Central memory CD8-positive, alpha-beta T cell (primary cell): ENCODE measurements around the gene STUM.
"Not testable (repeated sequence)": the region's sequence is repeated elsewhere in the genome, so short reads cannot be mapped to it uniquely, and the experiment has no call there.

Source experiments
- ATAC-seq: fragments of 150-1000 bp; cut with Tn5 transposase; replicated peaks from 2 replicates; pipeline ENCODE4 v1.10.0; 2022; ENCODE audit warnings: mild to moderate bottlenecking, moderate FRiP score, moderate number of reproducible peaks; ENCODE audit not compliant: poor library complexity, severe bottlenecking; ENCODE audit errors: extremely low read depth
- DNase-seq, 2 donors: peaks; one replicate each; pipeline ENCODE4 v3.0.0; 2021; ENCODE audit warnings: low spot score in 2 of 2
- H3K27ac Mint-ChIP-seq: one replicate; pipeline ENCODE4 v1.8.0; 2022; ENCODE audit warnings: low read depth, mild to moderate bottlenecking, moderate library complexity, mixed read lengths
- H3K27me3 Mint-ChIP-seq: one replicate; pipeline ENCODE4 v1.8.0; 2022; ENCODE audit warnings: mixed read lengths
- H3K36me3 Mint-ChIP-seq: one replicate; pipeline ENCODE4 v1.8.0; 2022; ENCODE audit warnings: mild to moderate bottlenecking, moderate library complexity, mixed read lengths; ENCODE audit not compliant: insufficient read depth
- H3K4me1 Mint-ChIP-seq: one replicate; pipeline ENCODE4 v1.8.0; 2022; ENCODE audit warnings: mixed read lengths
- H3K4me3 Mint-ChIP-seq: one replicate; pipeline ENCODE4 v1.8.0; 2022; ENCODE audit warnings: mild to moderate bottlenecking, moderate library complexity, mixed read lengths
- H3K9me3 Mint-ChIP-seq: one replicate; pipeline ENCODE4 v1.8.0; 2022; ENCODE audit warnings: mixed read lengths

Gene STUM

DNA sequence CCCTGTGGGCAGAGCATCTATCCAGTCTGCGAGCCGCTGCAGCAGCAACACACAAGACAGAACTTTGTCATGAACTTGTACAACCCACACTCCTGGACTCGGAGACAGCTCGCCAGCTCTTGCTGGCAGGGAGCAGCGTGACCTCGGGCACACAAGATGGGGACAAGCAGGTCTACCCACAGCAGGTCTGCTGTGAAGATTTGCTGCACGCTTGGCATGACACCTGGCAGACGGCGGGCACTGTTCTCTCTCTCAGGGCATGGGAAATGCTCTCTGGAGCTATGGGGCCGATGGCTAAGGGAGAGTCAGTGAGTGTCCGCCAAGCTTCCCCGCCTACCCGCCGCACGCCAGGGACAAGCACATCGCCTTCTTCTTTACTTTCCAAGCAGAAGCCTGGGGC lies 90.0 kb downstream of the STUM start:
- no peak for DNase-seq
- Mint-ChIP-seq H3K4me1 (peaks cover 39% of the 10 kb centered on the region), H3K27me3 (no peaks in the 10 kb centered on the region), H3K4me3 (no peak overlapping the region), H3K36me3 (peaks cover 45% of the 10 kb centered on the region), H3K27ac (no peak overlapping the region), H3K9me3 (no peaks in the 10 kb centered on the region)
- ATAC-seq: no peak

DNA sequence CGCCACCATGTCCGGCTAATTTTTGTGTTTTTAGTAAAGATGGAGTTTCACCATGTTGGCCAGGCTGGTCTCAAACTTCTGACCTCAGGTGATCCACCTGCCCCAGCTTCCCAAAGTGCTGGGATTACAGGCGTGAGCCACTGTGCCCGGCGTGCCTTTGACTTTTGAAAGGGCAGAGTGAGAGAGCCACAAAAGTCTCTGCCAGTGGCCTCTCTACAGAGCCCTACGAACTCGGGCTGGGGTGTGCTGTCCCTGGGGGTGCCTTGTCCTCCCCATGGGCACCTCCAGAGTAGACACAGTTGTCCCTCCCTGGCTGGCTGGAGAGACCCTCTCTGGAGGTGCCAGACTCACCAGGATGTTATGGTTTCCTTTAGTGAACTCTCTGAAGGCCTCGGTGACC lies 90.6 kb downstream of the STUM start:
- Mint-ChIP-seq H3K36me3 (peaks cover 45% of the 10 kb centered on the region), H3K4me1 (peaks cover 44% of the 10 kb centered on the region)
- H3K4me3 Mint-ChIP-seq, H3K27ac Mint-ChIP-seq, ATAC-seq, DNase-seq, H3K9me3 Mint-ChIP-seq, H3K27me3 Mint-ChIP-seq: not testable (repeated sequence)

DNA sequence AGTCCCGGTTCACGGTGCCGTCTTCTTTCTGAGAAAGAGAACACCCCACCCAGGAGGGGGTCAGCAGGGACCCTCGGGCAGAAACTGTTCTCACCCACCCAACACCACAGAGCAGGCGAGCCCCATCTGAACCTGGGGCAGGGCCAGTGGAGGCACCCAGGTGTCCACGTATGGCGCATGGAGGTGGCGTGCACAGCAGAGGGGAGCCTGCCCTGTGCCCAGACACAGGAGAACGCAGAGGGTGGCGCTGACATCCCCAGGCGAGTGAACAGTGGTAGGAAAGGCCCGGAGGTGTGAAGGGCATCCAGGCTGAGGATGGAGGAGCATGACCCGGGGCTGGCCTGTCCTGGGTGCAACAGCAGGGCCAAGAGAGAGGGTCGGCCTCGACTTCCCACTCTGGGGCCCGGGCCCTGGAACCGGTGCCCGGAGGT lies 91.1 kb downstream of the STUM start:
- Mint-ChIP-seq H3K9me3 (no peaks in the 10 kb centered on the region), H3K27me3 (no peaks in the 10 kb centered on the region), H3K27ac (no peak overlapping the region), H3K4me1 (peaks cover 44% of the 10 kb centered on the region), H3K4me3 (no peak overlapping the region), H3K36me3 (peaks cover 44% of the 10 kb centered on the region)
- DNase-seq (no peak), ATAC-seq (no peak)

DNA sequence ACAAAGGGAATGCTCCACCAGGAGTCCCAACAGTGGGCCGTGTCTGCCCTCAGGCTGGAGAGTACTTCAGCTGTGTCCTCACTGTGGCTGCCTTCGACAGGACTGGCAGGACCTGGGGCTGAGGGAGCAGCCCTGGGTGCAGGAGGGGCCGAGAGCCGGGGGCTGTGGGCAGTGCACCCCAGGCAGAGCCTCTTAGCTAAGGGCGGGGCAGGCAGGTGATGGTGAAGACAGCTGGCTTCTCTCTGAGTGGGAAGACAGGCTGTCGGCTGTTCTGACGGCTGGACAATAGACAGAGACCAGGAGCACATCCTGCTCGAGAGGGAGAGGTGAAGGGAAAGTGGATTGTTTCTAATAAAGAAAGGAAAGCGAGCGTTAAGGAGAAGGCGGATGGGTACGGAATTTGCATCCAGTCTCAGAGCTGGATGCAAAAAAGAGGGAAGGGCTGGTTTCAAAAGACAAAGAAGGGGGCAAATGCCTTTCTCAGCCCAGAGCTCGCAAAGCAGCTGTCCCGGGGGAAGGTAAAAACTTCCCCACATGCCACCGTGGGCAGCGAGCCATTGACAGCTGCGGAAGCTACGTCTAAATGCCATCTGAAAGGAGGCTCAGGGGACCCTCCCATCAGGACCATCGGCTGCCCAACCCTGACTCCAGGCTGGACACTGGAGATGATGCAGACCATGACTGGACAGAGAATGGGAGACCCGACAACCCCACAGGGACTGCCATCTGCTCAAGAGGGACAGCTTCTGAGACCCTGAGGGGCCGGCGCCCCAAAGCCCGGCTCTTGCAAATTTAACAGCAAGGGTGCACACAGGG lies 92.0 kb downstream of the STUM start:
- Mint-ChIP-seq H3K27me3 (no peaks in the 10 kb centered on the region), H3K4me3 (no peak overlapping the region), H3K36me3 (peaks cover 38% of the 10 kb centered on the region), H3K4me1 (peaks cover 45% of the 10 kb centered on the region), H3K27ac (peak overlapping the region; percentile 23), H3K9me3 (no peaks in the 10 kb centered on the region)
- DNase-seq (no peak), ATAC-seq (no peak)

DNA sequence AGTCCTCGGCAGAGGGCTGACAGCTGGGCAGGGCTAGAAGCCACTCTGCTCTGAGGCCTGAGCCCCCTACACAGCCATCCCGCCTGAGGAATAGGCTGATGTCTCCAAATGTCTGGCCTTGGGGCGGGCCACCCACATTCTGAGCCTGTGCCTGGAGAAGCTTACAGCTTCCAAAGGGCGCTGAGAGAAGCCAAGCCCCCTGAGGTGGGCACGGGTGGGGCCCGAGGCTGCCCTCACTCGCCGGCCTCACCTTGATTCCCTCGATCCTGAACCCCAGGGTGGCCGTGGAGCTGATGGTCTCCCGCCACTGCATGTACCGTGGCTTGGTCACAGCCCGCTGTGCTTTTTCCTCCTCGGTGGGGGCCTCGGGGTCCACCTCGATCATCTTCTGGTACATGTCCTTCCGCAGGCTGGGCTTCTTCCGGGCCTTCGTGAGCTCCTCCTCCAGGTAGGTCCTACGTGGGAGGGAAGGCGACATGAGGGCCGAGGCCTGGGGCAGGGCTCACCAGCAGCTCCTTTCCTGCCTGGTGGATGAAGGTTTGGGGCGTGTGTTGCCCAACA lies 93.2 kb downstream of the STUM start:
- peaks cover 48% of the 10 kb centered on the region for H3K4me1 Mint-ChIP-seq
- peaks cover 39% of the 10 kb centered on the region for H3K36me3 Mint-ChIP-seq
- no peak overlapping the region for H3K4me3 Mint-ChIP-seq
- DNase-seq (no peak), ATAC-seq (no peak)
- no peaks in the 10 kb centered on the region for H3K27me3 Mint-ChIP-seq
- no peak overlapping the region for H3K27ac Mint-ChIP-seq
- H3K9me3 Mint-ChIP-seq: no peaks in the 10 kb centered on the region

DNA sequence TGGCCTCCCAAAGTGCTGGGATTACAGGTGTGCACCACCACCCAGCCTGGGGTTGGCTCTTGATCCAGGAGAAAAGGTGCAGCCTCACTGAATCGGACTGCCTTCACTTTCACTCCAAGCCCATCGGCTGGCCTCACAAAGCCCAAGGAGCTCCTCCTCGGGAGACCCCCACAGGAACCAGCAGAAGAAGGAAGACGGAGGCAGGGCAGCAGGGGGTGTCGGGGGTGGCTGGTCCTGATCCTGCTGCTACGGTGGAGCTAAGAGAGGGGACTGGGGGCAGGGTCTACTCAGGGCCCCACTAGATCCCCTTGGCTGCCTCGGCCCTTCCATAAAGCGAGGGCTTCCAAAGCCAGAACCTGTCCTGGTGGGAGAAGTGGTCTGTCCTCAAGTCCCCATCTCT lies 93.9 kb downstream of the STUM start:
- Mint-ChIP-seq H3K27ac (no peak overlapping the region), H3K4me1 (peaks cover 47% of the 10 kb centered on the region), H3K9me3 (no peaks in the 10 kb centered on the region), H3K36me3 (peaks cover 43% of the 10 kb centered on the region), H3K27me3 (no peaks in the 10 kb centered on the region), H3K4me3 (no peak overlapping the region)
- ATAC-seq (no peak), DNase-seq (no peak)

DNA sequence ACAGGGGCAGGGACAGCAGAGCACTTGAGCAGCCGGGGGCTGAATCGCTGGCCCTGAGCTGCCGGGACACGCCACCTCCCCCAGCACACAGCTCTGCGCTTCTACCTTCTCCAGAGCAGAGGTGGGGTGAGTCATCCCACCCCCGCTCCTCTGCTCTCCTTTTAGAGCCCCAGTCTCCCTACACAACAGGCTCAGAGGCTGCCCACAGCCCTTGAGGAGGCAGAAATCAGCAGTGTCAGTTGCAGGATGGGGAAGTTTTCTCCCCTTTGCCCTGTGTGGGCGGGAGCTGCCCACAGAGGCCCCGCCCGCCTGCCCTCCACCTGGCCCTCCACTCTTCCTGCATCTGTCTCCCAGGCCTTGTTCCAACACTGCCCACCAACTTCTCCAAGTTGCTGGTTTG lies 94.6 kb downstream of the STUM start:
- peak overlapping the region; percentile 79 for H3K27ac Mint-ChIP-seq
- H3K4me3 Mint-ChIP-seq: peak overlapping the region; percentile 52
- ATAC-seq (peak; percentile 59), DNase-seq (no peak)
- no peaks in the 10 kb centered on the region for H3K9me3 Mint-ChIP-seq
- peaks cover 41% of the 10 kb centered on the region for H3K36me3 Mint-ChIP-seq
- H3K4me1 Mint-ChIP-seq: peaks cover 51% of the 10 kb centered on the region
- H3K27me3 Mint-ChIP-seq: no peaks in the 10 kb centered on the region

DNA sequence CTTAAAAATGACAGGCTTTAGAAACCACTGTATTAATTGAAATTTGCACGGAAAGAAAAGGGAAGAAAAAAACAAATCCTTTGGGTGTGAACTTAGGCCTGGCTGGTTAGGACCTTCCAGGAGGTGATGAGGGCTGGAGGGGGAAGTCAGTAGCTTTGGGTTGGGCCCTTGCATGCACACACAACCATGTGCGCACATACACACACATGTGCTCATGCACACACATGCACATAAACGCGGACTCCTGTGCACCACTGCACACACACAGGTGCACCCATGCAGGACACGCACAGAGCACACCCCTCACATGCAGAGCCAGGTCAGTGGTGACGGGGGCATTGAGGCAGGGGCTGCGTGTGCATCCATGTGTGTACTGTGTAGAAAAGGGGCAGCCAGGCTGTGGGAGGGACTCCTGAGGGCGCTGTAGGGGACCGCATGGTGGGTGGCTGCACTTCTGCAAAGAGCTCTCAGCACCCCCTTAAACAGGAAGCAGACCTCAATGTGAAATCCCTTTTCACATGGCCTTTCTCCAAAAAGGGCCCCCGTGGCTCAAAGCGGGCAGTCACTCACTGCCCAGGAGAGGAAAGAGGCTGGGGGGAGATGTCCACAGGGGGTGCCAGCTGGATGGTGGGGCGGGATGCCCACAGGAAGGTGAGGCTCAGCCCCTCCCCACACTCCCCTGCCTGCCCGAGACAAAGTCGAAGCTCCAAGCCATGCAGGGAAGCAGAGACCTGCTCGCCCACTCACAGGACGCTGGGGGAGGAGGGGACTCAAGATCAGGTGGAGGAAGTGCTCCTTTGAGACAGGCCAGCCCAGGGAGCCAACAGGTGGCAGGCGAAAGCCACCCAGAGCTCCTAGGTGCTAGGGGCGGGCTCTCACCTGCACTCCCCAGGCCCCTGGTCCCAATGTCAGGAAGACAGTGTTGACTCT lies 95.3 kb downstream of the STUM start:
- no peak for DNase-seq
- H3K4me1 Mint-ChIP-seq: peaks cover 58% of the 10 kb centered on the region
- peak overlapping the region; percentile 79 for H3K27ac Mint-ChIP-seq

DNA sequence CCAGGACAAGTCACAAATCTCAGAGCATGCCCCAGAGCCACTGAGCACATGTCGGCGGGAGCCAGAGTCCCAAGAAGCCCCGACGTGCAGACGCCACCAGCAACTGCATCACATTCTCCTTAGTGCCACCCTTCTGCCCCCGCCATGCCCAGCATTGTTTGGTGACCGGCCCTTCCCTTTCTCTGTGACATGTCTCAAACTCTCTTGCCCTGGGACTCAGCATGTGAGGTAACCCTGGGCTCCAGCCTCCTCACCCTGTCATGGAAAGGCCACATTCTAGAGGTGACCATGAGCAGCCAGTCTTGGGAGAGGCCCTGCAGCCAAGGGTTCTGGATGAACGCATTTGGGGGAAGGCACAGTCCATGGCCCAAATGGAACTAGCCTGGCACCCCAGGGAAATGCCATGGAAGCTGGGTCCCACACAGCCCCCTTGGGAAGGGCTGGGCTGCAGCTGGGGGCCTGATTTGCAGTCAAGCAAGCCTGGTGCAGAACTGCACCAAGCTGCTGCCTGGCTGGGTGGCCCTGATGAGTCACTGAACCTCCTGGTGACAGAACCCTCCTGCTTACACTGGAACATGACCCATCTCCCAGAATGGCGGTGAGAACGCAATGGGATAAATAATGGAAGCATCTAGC lies 96.1 kb downstream of the STUM start:
- DNase-seq: no peak
- H3K27ac Mint-ChIP-seq: peak overlapping the region; percentile 79
- H3K27me3 Mint-ChIP-seq: no peaks in the 10 kb centered on the region
- no peak for ATAC-seq
- H3K36me3 Mint-ChIP-seq: peaks cover 35% of the 10 kb centered on the region
- peak overlapping the region; percentile 52 for H3K4me3 Mint-ChIP-seq
- no peaks in the 10 kb centered on the region for H3K9me3 Mint-ChIP-seq
- H3K4me1 Mint-ChIP-seq: peaks cover 66% of the 10 kb centered on the region

More for the DNA sequence above, 95.3 kb downstream of the STUM start:
- H3K9me3 Mint-ChIP-seq: no peaks in the 10 kb centered on the region
- no peaks in the 10 kb centered on the region for H3K27me3 Mint-ChIP-seq
- peak; percentile 41 for ATAC-seq
- peak overlapping the region; percentile 52 for H3K4me3 Mint-ChIP-seq
- H3K36me3 Mint-ChIP-seq: peaks cover 40% of the 10 kb centered on the region

DNA sequence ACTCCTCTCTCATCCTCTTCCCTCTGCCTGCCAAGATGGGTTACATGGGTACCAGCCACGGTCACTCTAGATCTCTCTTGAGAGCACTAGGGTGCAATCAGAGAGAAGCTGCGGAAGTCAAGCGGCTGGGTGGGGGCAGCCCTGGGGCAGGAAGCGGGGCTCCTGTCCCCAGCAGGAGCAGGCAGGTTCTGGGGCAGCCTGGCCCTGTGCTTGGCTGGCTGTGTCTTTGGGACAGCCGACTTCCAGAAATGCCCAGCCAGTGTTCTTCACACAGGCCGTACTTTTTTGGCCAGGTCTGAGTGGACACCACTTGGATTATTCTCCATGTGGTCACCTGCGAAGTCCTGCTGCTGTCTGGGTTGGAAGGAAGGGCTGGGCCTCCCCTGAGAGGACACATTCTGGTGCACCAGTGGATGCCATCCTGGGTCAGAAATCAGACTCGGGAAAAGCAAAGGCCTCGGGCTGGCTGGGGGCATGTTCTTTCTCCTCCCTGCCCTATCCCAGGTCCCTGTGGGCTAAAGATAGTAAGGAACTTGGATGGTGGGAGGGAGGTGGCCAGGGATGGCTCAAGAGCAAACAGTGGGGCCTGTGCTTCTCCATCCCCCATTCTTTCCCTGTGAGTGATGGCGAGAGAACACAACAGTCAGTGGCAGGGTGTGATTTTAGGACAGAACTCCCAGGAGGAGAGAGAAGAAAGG lies 96.9 kb downstream of the STUM start:
- H3K36me3 Mint-ChIP-seq: peaks cover 31% of the 10 kb centered on the region
- H3K9me3 Mint-ChIP-seq: no peaks in the 10 kb centered on the region
- ATAC-seq: no peak
- no peaks in the 10 kb centered on the region for H3K27me3 Mint-ChIP-seq
- no peak for DNase-seq
- H3K4me1 Mint-ChIP-seq: peaks cover 69% of the 10 kb centered on the region
- H3K4me3 Mint-ChIP-seq: peak overlapping the region; percentile 52
- peak overlapping the region; percentile 79 for H3K27ac Mint-ChIP-seq

DNA sequence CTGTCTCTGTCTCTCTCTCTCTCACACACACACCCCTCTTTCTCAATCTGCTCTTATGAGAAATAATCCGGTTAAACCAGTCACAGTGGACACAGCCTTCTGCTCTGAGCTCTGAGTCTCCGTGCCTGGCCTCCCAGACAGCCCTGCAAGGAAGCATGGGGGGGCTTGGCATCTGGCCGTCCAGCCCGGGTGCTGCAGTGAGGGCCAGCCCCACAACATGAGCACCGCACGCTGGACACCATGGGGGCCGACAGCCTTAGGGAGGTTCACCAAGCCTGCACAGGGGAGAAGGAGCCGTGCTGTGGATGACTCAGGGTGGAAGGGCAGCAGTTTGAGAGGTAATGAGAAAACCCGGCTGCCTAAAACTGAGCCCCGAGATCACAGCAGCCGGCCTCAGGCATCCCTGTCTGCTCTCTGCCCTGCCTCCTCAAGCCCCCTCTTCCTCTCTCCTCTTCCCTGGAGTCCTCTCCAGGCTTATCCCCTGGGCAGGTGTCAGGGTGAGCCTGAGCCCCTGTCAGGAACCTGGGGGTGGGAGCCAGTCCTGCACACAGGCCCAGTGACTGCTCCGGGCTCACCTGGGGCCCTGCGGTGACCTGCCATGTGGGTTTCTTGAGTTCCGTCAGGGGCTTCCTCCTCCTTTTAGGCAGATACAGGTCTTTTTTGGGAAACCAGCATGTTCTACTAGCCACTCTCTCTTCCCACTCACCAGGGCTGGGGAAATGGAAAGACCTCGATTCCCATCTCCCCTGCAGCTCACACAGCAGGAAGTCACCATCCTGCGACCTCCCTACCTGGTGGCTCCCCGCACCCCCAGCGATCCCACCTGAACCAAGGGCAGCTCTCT lies 97.7 kb downstream of the STUM start:
- peak overlapping the region; percentile 34 for H3K4me3 Mint-ChIP-seq
- no peaks in the 10 kb centered on the region for H3K27me3 Mint-ChIP-seq
- DNase-seq: no peak
- H3K27ac Mint-ChIP-seq: peak overlapping the region; percentile 79
- H3K4me1 Mint-ChIP-seq: peaks cover 75% of the 10 kb centered on the region
- peaks cover 28% of the 10 kb centered on the region for H3K36me3 Mint-ChIP-seq
- H3K9me3 Mint-ChIP-seq: no peaks in the 10 kb centered on the region
- ATAC-seq: no peak
